Fibroblast of lung (primary cell): ENCODE data around the gene CLMN. TPM values are rescaled to one million over a fixed set of nuclear protein-coding genes. Genes with fewer than 3 reads are reported as not detected.

Source experiments
- DNase-seq, 2 donors: peaks; one replicate each; pipeline versions ENCODE4 v3.0.0 to v3.0.0-alpha.2; 2010; ENCODE audit warnings: low read depth in 2 of 2
- H2AFZ ChIP-seq: 2 replicates; pipeline ENCODE4 v1.5.1; 2012; ENCODE audit warnings: low read length, control low read depth, inconsistent platforms
- H3K27ac ChIP-seq: 2 replicates; pipeline ENCODE4 v1.5.1; 2011; ENCODE audit warnings: low read length, control low read depth; ENCODE audit not compliant: insufficient read depth
- H3K27me3 ChIP-seq: 2 replicates; pipeline ENCODE4 v1.5.1; 2011; ENCODE audit warnings: mild to moderate bottlenecking, low read length; ENCODE audit not compliant: control insufficient read depth, insufficient read depth
- H3K36me3 ChIP-seq: 2 replicates; pipeline ENCODE4 v1.5.1; 2011; ENCODE audit warnings: low read length; ENCODE audit not compliant: control insufficient read depth, insufficient read depth
- H3K4me1 ChIP-seq: 2 replicates; pipeline ENCODE4 v1.5.1; 2011; ENCODE audit warnings: low read length; ENCODE audit not compliant: control insufficient read depth, insufficient read depth; ENCODE audit errors: extremely low read depth
- H3K4me2 ChIP-seq: 2 replicates; pipeline ENCODE4 v1.5.1; 2011; ENCODE audit warnings: low read length, control low read depth; ENCODE audit not compliant: insufficient read depth; ENCODE audit errors: extremely low read depth
- H3K4me3 ChIP-seq, 4 experiments: fragments of 200-600 bp in 1 of 4; sonication (generic) in 1 of 4; replicated peaks in 1 of 4; 2 replicates each; pipeline ENCODE4 v1.5.1; 2011 to 2016; ENCODE audit warnings: low read length in 4 of 4, low read depth in 3 of 4, mild to moderate bottlenecking in 3 of 4, control low read depth in 2 of 4, inconsistent platforms in 1 of 4, mixed read lengths in 1 of 4; ENCODE audit not compliant: insufficient read depth in 1 of 4; ENCODE audit errors: control extremely low read depth in 1 of 4
- H3K79me2 ChIP-seq: 2 replicates; pipeline ENCODE4 v1.5.1; 2012; ENCODE audit warnings: mild to moderate bottlenecking, low read length, inconsistent platforms; ENCODE audit not compliant: control insufficient read depth, insufficient read depth
- H3K9ac ChIP-seq: 2 replicates; pipeline ENCODE4 v1.5.1; 2011; ENCODE audit warnings: mild to moderate bottlenecking, low read length, control low read depth; ENCODE audit not compliant: insufficient read depth
- H3K9me3 ChIP-seq: 2 replicates; pipeline ENCODE4 v1.5.1; 2012; ENCODE audit warnings: low read depth, low read length; ENCODE audit not compliant: control insufficient read depth, insufficient read depth
- H4K20me1 ChIP-seq: 2 replicates; pipeline ENCODE4 v1.5.1; 2011; ENCODE audit warnings: low read length; ENCODE audit not compliant: control insufficient read depth, insufficient read depth; ENCODE audit errors: extremely low read depth
- CTCF ChIP-seq, 2 donors: IDR thresholded peaks in 1 of 2; conservative IDR thresholded peaks in 1 of 2; 1 replicate in 1 of 2; 2 replicates in 1 of 2; pipeline ENCODE4 v1.5.1; 2011 to 2012; ENCODE audit warnings: low read length in 2 of 2, control low read depth in 1 of 2, inconsistent platforms in 1 of 2, low read depth in 1 of 2, mild to moderate bottlenecking in 1 of 2
- EZH2 ChIP-seq: IDR thresholded peaks from 2 replicates; pipeline ENCODE4 v1.5.1; 2012; ENCODE audit warnings: low read length, control low read depth, mild to moderate bottlenecking; ENCODE audit errors: missing control alignments
- polyA plus RNA-seq, 2 donors: library from polyadenylated mRNA; depleted of rRNA in 1 of 2; stranded (reverse) in 1 of 2; unstranded in 1 of 2; fragments of >200 nt; gene quantifications; 2 replicates each; pipeline ENCODE4 v1.2.1, GENCODE V29; 2011 to 2012; ENCODE audit warnings: missing spikeins in 1 of 2
- total RNA-seq: library from RNA; depleted of rRNA; stranded (reverse); fragments of >200 nt; gene quantifications from 2 replicates; pipeline ENCODE4 v1.2.1, GENCODE V29; 2014

CLMN gene
- total and polyA plus RNA-seq, 2 donors (not counting 1 experiment from before 2014, with no cell fraction given): 0.83 to 2.7 TPM

GRCh38 chr14:95328729-95329503 lies 9.2 kb upstream of the CLMN start:
- TF ChIP-seq EZH2: no peak
- TF ChIP-seq CTCF (conservative IDR thresholded peaks at IDR 0.05 in 1 of 2, IDR thresholded peaks at IDR 0.05 in 1 of 2; ENCODE audit: low read depth in 1 of 2, low read length in 2 of 2): no peak
- H3K4me3 ChIP-seq: no peak overlapping the region

GRCh38 chr14:95327558-95328374 lies 8.1 kb upstream of the CLMN start:
- TF ChIP-seq CTCF (conservative IDR thresholded peaks at IDR 0.05 in 1 of 2, IDR thresholded peaks at IDR 0.05 in 1 of 2; ENCODE audit: low read depth in 1 of 2, low read length in 2 of 2) (no peak), EZH2 (no peak)
- Histone ChIP-seq H3K9ac (no peak overlapping the region), H3K4me3 (no peak overlapping the region), H2AFZ (no peak overlapping the region), H3K27ac (no peak overlapping the region), H3K4me2 (no peak overlapping the region), H3K36me3 (no peaks in the 10 kb centered on the region), H3K4me1 (no peaks in the 10 kb centered on the region), H3K79me2 (no peaks in the 10 kb centered on the region), H3K27me3 (peaks cover under 1% of the 10 kb centered on the region), H4K20me1 (no peaks in the 10 kb centered on the region), H3K9me3 (no peaks in the 10 kb centered on the region)
- DNase-seq: no peak

More at GRCh38 chr14:95328729-95329503, 9.2 kb upstream of the CLMN start:
- H3K9ac ChIP-seq: no peak overlapping the region
- H3K4me2 ChIP-seq: no peak overlapping the region
- H3K4me1 ChIP-seq: no peaks in the 10 kb centered on the region
- H4K20me1 ChIP-seq: no peaks in the 10 kb centered on the region
- DNase-seq: no peak
- H3K36me3 ChIP-seq: no peaks in the 10 kb centered on the region
- no peaks in the 10 kb centered on the region for H3K27me3 ChIP-seq
- no peak overlapping the region for H3K27ac ChIP-seq
- no peaks in the 10 kb centered on the region for H3K9me3 ChIP-seq
- no peaks in the 10 kb centered on the region for H3K79me2 ChIP-seq
- no peak overlapping the region for H2AFZ ChIP-seq

- Histone ChIP-seq H3K9me3 (no peaks in the 10 kb centered on the region), H3K79me2 (no peaks in the 10 kb centered on the region), H3K4me3 (no peak overlapping the region), H4K20me1 (no peaks in the 10 kb centered on the region), H2AFZ (no peak overlapping the region), H3K4me1 (no peaks in the 10 kb centered on the region), H3K9ac (no peak overlapping the region), H3K27ac (no peak overlapping the region), H3K4me2 (no peak overlapping the region), H3K27me3 (peaks cover 3% of the 10 kb centered on the region), H3K36me3 (no peaks in the 10 kb centered on the region)
- DNase-seq: no peak
- TF ChIP-seq EZH2: no peak
- no peak for TF ChIP-seq CTCF (conservative IDR thresholded peaks at IDR 0.05 in 1 of 2, IDR thresholded peaks at IDR 0.05 in 1 of 2; ENCODE audit: low read depth in 1 of 2, low read length in 2 of 2)
Measured at GRCh38 chr14:95326987-95327386, 7.3 kb upstream of the CLMN start.
